BE2C (cell line): ENCODE measurements around the gene KLF16.
A peak's percentile ranks its signal among the peaks of the same experiment; 100 is the strongest.

Experiments used
- DNase-seq: peaks from one replicate; pipeline ENCODE4 v3.0.0-alpha.2; 2020
- H3K27me3 ChIP-seq: fragments of 250-450 bp; sonication (Bioruptor Pico); 2 replicates; pipeline ENCODE4 v1.5.1; 2020; ENCODE audit warnings: mild to moderate bottlenecking
- H3K36me3 ChIP-seq: fragments of 250-450 bp; sonication (Bioruptor Pico); 2 replicates; pipeline ENCODE4 v1.5.1; 2020; ENCODE audit warnings: mild to moderate bottlenecking
- H3K4me1 ChIP-seq: fragments of 250-450 bp; sonication (Bioruptor Pico); 2 replicates; pipeline ENCODE4 v1.5.1; 2020
- H3K4me3 ChIP-seq: 2 replicates; pipeline ENCODE4 v1.5.1; 2011; ENCODE audit warnings: low read depth, low read length
- H3K9me3 ChIP-seq: fragments of 250-450 bp; sonication (Bioruptor Pico); 2 replicates; pipeline ENCODE4 v1.5.1; 2020
- CTCF ChIP-seq: IDR thresholded peaks from 2 replicates; pipeline ENCODE4 v1.5.1; 2012; ENCODE audit warnings: mild to moderate bottlenecking, low read depth, low read length

Gene KLF16

GRCh38 chr19:1908364-1908678, 44.9 kb upstream of the KLF16 start:
- H3K4me1 ChIP-seq, result peaks cover 9% of the 10 kb centered on the region
- no peaks in the 10 kb centered on the region for H3K27me3 ChIP-seq
- H3K36me3 ChIP-seq, result peaks cover 35% of the 10 kb centered on the region
- no peak for DNase-seq
- no peak overlapping the region for H3K4me3 ChIP-seq
- H3K9me3 ChIP-seq, result no peaks in the 10 kb centered on the region
- no peak for TF ChIP-seq CTCF

GRCh38 chr19:1907563-1908363, 44.4 kb upstream of the KLF16 start:
- Histone ChIP-seq H3K4me1 (peaks cover 9% of the 10 kb centered on the region), H3K27me3 (no peaks in the 10 kb centered on the region), H3K4me3 (no peak overlapping the region), H3K36me3 (peaks cover 30% of the 10 kb centered on the region), H3K9me3 (no peaks in the 10 kb centered on the region)
- DNase-seq, result no peak
- TF ChIP-seq CTCF, result no peak

GRCh38 chr19:1906985-1907562, 43.7 kb upstream of the KLF16 start:
- Histone ChIP-seq H3K27me3 (no peaks in the 10 kb centered on the region), H3K36me3 (peaks cover 25% of the 10 kb centered on the region), H3K4me1 (peaks cover 9% of the 10 kb centered on the region), H3K9me3 (no peaks in the 10 kb centered on the region), H3K4me3 (no peak overlapping the region)
- no peak for DNase-seq
- TF ChIP-seq CTCF, result no peak

- Histone ChIP-seq H3K36me3 (peaks cover 20% of the 10 kb centered on the region), H3K4me3 (peak overlapping the region; percentile 61), H3K4me1 (peaks cover 9% of the 10 kb centered on the region), H3K27me3 (no peaks in the 10 kb centered on the region), H3K9me3 (no peaks in the 10 kb centered on the region)
- no peak for TF ChIP-seq CTCF
- DNase-seq, result no peak
These were observed 42.5 kb upstream of the KLF16 start for GRCh38 chr19:1905863-1906375.

- TF ChIP-seq CTCF, result no peak
- Histone ChIP-seq H3K9me3 (no peaks in the 10 kb centered on the region), H3K4me3 (peak within 1 kb of the TSS; percentile 61), H3K27me3 (no peaks in the 10 kb centered on the region), H3K36me3 (peaks cover 20% of the 10 kb centered on the region), H3K4me1 (peaks cover 9% of the 10 kb centered on the region)
- DNase-seq, result peak; percentile 100
These were observed 41.9 kb upstream of the KLF16 start, which contains the start of the genes ADAT3 and SCAMP4 for GRCh38 chr19:1905110-1905862. TSS of gene ADAT3 (plus strand) at chr19:1905399. CDS start at chr19:1912048, 6,649 bp downstream. TSS of gene SCAMP4 (plus strand) at chr19:1905399. CDS start at chr19:1915020, 9,621 bp downstream.
